Activated naive CD8-positive, alpha-beta T cell treated with anti-CD3 and anti-CD28 coated beads, Interleukin-2, amount 10 ng/mL, durations not matched to agents 7 days and 5 days (primary cell): ENCODE measurements around the gene ZSWIM3. TPM values are rescaled to one million over a fixed set of nuclear protein-coding genes. Genes with fewer than 3 reads are reported as not detected.
"Not testable (repeated sequence)": the region's sequence is repeated elsewhere in the genome, so short reads cannot be mapped to it uniquely, and the experiment has no call there.

Source experiments
- ATAC-seq: fragments of 150-1000 bp; cut with Tn5 transposase; one replicate; pipeline ENCODE4 v1.10.0; 2021; ENCODE audit warnings: low read depth, moderate library complexity
- POLR2A ChIA-PET: fragments of 350-600 bp; sonication (Branson Sonifier 250); formaldehyde crosslinking; loops from one replicate; lab custom pipeline; 2021; ENCODE audit warnings: antibody characterized with exemption; lab: Charles Lee
- DNase-seq: peaks from one replicate; pipeline ENCODE4 v3.0.0; 2021
- H3K27ac Mint-ChIP-seq: one replicate; pipeline ENCODE4 v1.8.0; 2022; ENCODE audit warnings: mild to moderate bottlenecking, mixed read lengths
- H3K27me3 Mint-ChIP-seq: one replicate; pipeline ENCODE4 v1.8.0; 2022; ENCODE audit warnings: mild to moderate bottlenecking, moderate library complexity, mixed read lengths
- H3K36me3 Mint-ChIP-seq: one replicate; pipeline ENCODE4 v1.8.0; 2021; ENCODE audit warnings: mild to moderate bottlenecking, mixed read lengths
- H3K4me1 Mint-ChIP-seq: one replicate; pipeline ENCODE4 v1.8.0; 2021; ENCODE audit warnings: mixed read lengths
- H3K4me3 Mint-ChIP-seq: one replicate; pipeline ENCODE4 v1.8.0; 2022; ENCODE audit warnings: mild to moderate bottlenecking, moderate library complexity, mixed read lengths
- H3K9me3 Mint-ChIP-seq: one replicate; pipeline ENCODE4 v1.8.0; 2021; ENCODE audit warnings: mixed read lengths
- total RNA-seq, 2 experiments: library from RNA; stranded (reverse); gene quantifications; one replicate each; pipeline ENCODE4 v1.2.3, GENCODE V29; 2021

The ZSWIM3 gene
- total RNA-seq, 2 experiments from 2014 or later, result 5.3 to 5.7 TPM

DNA sequence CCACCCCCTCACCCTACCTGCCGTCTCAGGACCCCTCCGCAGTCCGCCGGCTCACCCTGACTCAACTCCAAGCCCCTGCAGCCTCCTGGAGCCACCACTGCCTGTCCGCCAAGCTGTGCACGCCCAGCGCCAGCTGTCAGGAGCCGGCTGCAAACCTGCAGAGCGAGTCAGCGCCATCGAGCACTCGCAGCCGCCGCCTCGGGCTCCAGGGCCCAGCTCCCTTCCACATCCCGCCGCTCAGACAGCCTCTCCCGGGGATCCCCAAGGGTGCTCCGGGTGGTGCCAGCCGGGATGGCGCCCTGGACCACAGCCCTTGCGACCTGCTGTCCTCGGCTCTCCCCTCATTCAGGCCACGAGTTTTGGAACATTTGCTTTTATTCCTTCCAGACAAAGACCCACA is 34.6 kb upstream of the ZSWIM3 start:
- DNase-seq (peak; percentile 42), ATAC-seq (no peak)
- Mint-ChIP-seq H3K27ac (no peak overlapping the region), H3K36me3 (peaks cover 8% of the 10 kb centered on the region), H3K27me3 (peaks cover 31% of the 10 kb centered on the region), H3K4me3 (peak overlapping the region; percentile 30), H3K4me1 (peaks cover 21% of the 10 kb centered on the region), H3K9me3 (no peaks in the 10 kb centered on the region)
- POLR2A ChIA-PET, result interaction anchor here (1.2 to 1.9 kb wide), 3 partner anchors 10 to 34 kb away, joined by 6 to 7 read pairs (median 6); partner anchors contain the start of genes ACOT8, SNX21, UBE2C and ZSWIM3

DNA sequence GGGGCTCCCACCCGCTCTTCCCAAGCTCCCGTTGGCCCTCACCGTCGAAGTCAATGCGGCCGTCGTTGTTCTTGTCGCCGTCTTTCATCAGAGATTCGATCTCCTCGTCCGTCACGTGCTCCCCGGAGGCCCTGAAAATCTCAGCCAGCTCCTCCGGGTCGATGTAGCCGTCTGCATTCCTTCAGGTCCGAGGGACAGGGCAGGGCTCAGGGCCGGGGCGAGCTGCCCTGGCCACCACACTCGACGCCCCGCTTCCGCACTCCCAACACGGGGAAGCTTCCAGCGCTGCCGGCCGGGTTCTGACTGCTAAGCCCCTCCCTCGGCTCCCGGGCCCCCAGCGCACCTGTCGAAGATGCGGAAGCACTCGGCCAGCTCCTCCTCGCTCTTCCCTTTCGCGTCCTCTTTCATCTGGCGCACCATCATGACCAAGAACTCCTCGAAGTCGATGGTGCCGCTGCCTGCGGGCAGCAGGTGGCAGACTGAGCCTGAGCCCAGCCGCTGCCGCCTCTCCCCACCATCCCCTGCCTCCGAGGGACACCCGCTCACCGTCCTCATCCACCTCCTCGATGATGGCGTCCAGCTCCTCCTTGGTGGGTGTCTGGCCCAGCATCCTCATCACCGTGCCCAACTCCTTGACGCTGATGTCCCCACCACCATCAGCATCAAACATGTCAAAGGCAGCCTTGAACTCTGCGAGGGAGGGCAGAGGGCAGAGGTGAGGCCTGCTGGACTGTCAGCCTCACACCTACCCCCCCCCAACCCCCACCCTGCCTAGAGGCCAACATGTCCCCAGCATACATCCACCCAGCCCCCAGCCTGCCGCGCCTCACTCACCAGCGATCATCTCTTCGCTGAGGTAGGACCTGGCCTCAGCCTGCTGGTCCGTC is 33.2 kb upstream of the ZSWIM3 start:
- Mint-ChIP-seq H3K9me3 (no peaks in the 10 kb centered on the region), H3K27me3 (peaks cover 36% of the 10 kb centered on the region), H3K36me3 (peaks cover 3% of the 10 kb centered on the region), H3K4me1 (peaks cover 21% of the 10 kb centered on the region), H3K4me3 (peak overlapping the region; percentile 80), H3K27ac (peak overlapping the region; percentile 64)
- POLR2A ChIA-PET, result interaction anchor here (0.6 to 1.8 kb wide), 4 partner anchors 9 to 301 kb away, joined by 4 to 15 read pairs (median 6); partner anchors contain the start of genes PCIF1, SNX21 and UBE2C
- ATAC-seq (peak; percentile 78), DNase-seq (peak; percentile 60)

DNA sequence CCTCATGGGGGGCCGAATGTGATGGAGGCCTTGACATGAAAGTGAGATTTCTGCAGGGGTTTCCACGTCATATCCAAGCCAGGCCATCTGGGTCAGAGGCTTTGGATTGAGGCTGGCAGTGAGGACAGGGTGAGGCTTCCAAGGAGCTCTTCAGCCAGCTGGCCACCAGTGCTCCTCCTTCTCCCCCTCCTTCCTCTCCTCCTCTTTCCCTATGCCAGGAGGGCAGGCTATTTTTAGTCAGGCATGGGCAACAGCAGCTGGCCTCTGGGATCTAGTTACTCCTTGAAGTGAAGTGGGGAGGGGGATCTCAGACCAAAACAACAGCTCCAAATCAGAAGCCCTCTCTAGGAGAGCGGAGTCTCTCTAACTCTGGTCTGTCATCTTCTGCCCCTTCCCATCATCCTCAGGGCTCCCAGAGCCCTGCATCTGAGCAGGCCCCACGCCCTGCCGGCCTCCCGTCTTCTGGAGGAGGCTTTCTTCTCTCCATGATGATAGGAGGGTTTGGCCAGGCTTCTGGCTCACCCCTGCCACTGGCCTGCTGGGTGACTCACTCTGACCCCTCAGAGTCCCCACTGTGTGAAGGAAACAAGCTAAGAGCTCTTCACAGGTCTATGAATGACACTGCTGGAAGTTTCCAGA is 30.9 kb upstream of the ZSWIM3 start:
- ATAC-seq, result no peak
- Mint-ChIP-seq H3K4me1 (peaks cover 19% of the 10 kb centered on the region), H3K4me3 (no peak overlapping the region), H3K27me3 (peaks cover 38% of the 10 kb centered on the region), H3K36me3 (peaks cover 3% of the 10 kb centered on the region), H3K27ac (no peak overlapping the region), H3K9me3 (no peaks in the 10 kb centered on the region)
- no peak for DNase-seq
- POLR2A ChIA-PET, result interaction anchor here (0.6 to 1.6 kb wide), 2 partner anchors 26 to 30 kb away, joined by 3 read pairs; no protein-coding TSS in a partner anchor

DNA sequence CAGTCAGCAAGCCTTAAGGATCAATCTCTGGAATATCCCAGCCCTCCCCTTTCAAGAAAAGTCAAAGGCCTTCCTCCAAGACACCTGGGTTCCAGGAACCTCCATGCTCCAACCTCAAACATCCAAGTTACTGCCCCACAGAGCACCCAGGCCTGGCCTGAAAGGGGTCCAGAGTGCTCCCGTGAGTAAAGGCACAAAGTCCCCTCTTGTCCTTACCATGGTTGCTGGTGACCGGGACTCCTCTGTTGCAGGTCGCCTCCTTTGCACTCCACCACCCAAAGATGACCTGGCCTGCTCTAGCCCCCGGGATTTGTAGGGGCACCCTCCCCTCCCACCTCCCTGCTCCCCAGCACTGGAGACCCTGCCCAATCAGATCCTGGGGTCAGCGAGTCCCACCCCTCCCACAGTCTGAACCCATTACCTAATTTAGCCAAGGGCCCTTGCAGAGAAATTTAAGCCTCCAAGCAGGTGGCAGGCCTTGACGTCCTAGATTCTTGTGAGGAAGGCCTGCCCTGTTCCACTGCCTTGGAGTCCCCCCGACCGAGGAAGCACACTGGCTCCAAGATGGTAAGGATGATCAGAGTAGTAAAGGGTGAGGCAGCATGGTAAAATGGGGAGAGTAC is 30.3 kb upstream of the ZSWIM3 start, which contains the start of gene TNNC2:
Gene TNNC2, minus strand, starts transcription at position 283 of the 623 bp plus-strand sequence. Its CDS starts 64 bp downstream, at position 219.
- H3K9me3 Mint-ChIP-seq, result no peaks in the 10 kb centered on the region
- H3K36me3 Mint-ChIP-seq, result peaks cover 2% of the 10 kb centered on the region
- peaks cover 39% of the 10 kb centered on the region for H3K27me3 Mint-ChIP-seq
- H3K4me3 Mint-ChIP-seq, result no peak within 1 kb of the TSS
- peaks cover 19% of the 10 kb centered on the region for H3K4me1 Mint-ChIP-seq
- POLR2A ChIA-PET, result interaction anchor here (0.6 kb wide), 1 partner anchor 535 kb away, joined by 3 read pairs; no protein-coding TSS in a partner anchor
- ATAC-seq (no peak), DNase-seq (no peak)
- no peak within 1 kb of the TSS for H3K27ac Mint-ChIP-seq

DNA sequence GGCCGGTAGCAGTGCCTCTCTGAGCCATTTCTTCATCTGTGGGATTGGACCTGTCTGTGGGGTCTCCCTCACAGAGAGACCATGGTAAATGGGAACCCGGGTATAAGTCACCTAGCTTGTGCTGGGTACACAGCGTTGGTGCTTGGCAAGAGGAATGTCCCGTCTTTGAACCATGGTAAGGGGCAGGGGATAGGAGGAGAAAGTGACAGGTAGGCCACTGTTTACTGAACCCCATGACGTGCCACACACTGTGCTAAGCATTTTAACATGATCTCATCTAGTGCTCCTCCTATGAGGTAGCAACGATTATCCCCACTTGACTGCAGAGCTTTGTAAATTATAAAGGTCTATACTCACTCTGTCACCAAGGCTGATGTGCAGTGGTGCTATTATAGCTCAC is 29.7 kb upstream of the ZSWIM3 start:
- H3K4me3 Mint-ChIP-seq, result no peak overlapping the region
- POLR2A ChIA-PET, result interaction anchor here (0.6 to 1.1 kb wide), 3 partner anchors 10 to 535 kb away, joined by 3 to 4 read pairs (median 3); no protein-coding TSS in a partner anchor

DNA sequence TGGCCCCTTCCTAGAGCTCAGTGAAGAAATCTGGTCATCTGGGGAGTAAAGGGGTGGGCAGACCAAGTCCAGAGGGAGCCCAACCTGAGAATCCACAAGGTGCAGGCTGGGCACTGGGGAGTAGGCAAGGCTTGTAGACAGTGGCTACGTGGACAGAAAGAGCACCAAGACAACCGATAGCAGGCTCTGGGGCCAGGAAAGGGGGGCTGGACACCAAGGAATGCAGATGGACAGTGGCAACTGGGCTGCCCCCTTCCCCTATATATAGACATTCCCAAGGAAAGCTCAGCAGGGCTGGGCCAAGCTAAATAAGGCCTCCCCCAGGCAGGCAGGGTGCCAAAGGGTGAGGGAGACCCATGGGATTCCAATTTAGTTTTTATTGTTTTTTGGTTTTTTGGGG is 28.8 kb upstream of the ZSWIM3 start:
- DNase-seq, result no peak
- Mint-ChIP-seq H3K36me3 (peaks cover 2% of the 10 kb centered on the region), H3K27me3 (peaks cover 25% of the 10 kb centered on the region), H3K9me3 (no peaks in the 10 kb centered on the region), H3K4me1 (peaks cover 21% of the 10 kb centered on the region), H3K4me3 (no peak overlapping the region), H3K27ac (no peak overlapping the region)
- POLR2A ChIA-PET, result interaction anchor here (0.9 to 1.1 kb wide), 2 partner anchors 10 to 46 kb away, joined by 3 to 4 read pairs; no protein-coding TSS in a partner anchor
- ATAC-seq, result no peak

More for the DNA sequence above, 29.7 kb upstream of the ZSWIM3 start:
- Mint-ChIP-seq H3K27ac (no peak overlapping the region), H3K4me1 (peaks cover 17% of the 10 kb centered on the region), H3K36me3 (peaks cover 2% of the 10 kb centered on the region), H3K9me3 (no peaks in the 10 kb centered on the region), H3K27me3 (peaks cover 34% of the 10 kb centered on the region)
- no peak for DNase-seq
- no peak for ATAC-seq

DNA sequence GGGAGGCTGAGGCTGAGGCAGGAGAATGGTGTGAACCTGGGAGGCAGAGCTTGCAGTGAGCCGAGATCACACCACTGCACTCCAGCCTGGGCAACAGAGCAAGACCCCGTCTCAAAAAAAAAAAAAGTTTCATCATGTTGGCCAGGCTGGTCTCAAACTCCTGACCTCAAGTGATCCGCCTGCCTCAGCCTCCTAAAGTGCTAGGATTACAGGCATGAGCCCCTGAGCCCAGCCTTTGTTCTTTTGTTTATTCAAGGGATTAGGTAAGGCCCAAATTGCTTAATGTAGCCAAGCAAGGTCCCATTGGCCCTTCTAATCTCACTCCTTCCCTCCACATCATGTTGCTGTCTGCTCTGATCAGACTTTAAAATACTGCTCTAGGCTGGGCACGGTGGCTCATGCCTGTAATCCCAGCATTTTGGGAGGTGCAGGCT is 27.7 kb upstream of the ZSWIM3 start:
- H3K9me3 Mint-ChIP-seq, DNase-seq, H3K27ac Mint-ChIP-seq, ATAC-seq, H3K4me3 Mint-ChIP-seq, POLR2A ChIA-PET, H3K36me3 Mint-ChIP-seq, H3K4me1 Mint-ChIP-seq: not testable (repeated sequence)
- peaks cover 15% of the 10 kb centered on the region for H3K27me3 Mint-ChIP-seq

DNA sequence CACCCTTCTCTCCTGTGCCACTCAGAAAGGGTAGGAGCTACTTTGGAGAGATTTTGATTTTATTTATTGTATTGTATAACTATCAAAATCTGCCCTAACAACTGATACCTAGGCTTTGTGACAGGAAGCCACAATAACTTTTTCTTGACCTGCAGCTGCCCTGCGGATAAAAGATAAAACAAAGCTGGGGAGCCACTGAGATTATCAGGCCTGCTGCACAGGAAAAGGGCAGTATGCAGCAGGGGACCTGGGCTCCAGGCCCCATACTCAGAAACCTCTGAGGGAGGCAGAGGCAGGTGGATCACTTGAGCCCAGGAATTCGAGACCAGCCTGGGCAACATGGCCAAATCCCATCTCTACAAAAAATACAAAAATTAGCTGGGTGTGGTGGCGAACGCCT is 24.8 kb upstream of the ZSWIM3 start:
- Mint-ChIP-seq H3K4me3 (peak overlapping the region; percentile 80), H3K9me3 (no peaks in the 10 kb centered on the region), H3K27ac (no peak overlapping the region), H3K27me3 (peaks cover 11% of the 10 kb centered on the region), H3K36me3 (no peaks in the 10 kb centered on the region), H3K4me1 (peaks cover 8% of the 10 kb centered on the region)
- no peak for DNase-seq
- POLR2A ChIA-PET, result interaction anchor here (0.6 to 2.1 kb wide), 6 partner anchors 10 to 52 kb away, joined by 3 to 6 read pairs (median 3); partner anchors contain the start of gene ACOT8
- no peak for ATAC-seq

DNA sequence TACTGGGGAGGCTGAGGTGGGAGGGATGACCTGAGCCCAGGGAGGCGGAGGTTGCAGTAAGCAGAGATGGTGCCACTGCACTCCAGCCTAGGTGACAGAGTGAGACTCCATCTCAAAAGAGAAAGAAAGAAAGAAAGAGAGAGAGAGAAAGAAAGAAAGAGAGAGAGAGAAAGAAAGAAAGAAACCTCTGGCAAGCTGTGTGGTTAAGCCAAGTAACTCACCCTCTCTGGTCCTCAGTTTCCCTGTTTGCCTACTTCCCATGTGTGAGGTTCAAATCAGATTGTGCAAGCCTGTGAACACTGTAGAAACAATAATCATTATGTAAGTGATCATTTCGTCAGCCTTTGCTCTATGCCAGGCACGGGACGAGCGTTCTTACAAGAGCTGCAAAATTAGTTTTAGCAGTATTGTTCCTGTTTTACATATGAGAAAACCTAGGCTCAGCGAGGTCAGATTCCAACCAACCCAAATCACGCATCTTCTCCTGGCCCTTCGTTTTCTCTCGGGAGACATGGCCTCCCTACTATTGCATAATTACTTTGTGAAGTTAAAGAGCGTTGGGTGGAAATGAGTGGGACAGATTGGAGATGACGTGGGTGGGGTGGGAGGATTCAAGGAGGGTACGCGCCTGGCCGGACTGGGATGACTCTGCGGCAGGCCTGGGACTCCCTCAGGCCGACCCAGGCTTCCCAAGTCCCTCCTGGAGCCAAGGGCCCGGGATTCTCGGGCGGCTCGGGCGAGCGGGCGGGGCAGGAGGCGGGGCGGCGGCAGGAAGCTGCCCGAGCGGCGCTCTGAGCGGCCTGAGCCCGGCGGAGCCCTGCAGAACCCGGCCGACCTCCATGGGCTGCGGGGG is 24.2 kb upstream of the ZSWIM3 start, which contains the start of gene SNX21:
Gene SNX21, plus strand, starts transcription at position 770 of the 853 bp plus-strand sequence. CDS start 121 bp downstream, outside the sequence.
- no peaks in the 10 kb centered on the region for H3K36me3 Mint-ChIP-seq
- peak within 1 kb of the TSS; percentile 67 for H3K27ac Mint-ChIP-seq
- H3K4me1 Mint-ChIP-seq, result peaks cover 8% of the 10 kb centered on the region
- POLR2A ChIA-PET, result interaction anchor here (0.6 to 2.1 kb wide), 12 partner anchors 9 to 100 kb away, joined by 3 to 7 read pairs (median 4); partner anchors contain the start of genes ACOT8, UBE2C and ZSWIM3
- peak within 1 kb of the TSS; percentile 80 for H3K4me3 Mint-ChIP-seq
- peak; percentile 82 for ATAC-seq
- H3K9me3 Mint-ChIP-seq, result no peaks in the 10 kb centered on the region
- H3K27me3 Mint-ChIP-seq, result peaks cover 8% of the 10 kb centered on the region
- peak; percentile 67 for DNase-seq

DNA sequence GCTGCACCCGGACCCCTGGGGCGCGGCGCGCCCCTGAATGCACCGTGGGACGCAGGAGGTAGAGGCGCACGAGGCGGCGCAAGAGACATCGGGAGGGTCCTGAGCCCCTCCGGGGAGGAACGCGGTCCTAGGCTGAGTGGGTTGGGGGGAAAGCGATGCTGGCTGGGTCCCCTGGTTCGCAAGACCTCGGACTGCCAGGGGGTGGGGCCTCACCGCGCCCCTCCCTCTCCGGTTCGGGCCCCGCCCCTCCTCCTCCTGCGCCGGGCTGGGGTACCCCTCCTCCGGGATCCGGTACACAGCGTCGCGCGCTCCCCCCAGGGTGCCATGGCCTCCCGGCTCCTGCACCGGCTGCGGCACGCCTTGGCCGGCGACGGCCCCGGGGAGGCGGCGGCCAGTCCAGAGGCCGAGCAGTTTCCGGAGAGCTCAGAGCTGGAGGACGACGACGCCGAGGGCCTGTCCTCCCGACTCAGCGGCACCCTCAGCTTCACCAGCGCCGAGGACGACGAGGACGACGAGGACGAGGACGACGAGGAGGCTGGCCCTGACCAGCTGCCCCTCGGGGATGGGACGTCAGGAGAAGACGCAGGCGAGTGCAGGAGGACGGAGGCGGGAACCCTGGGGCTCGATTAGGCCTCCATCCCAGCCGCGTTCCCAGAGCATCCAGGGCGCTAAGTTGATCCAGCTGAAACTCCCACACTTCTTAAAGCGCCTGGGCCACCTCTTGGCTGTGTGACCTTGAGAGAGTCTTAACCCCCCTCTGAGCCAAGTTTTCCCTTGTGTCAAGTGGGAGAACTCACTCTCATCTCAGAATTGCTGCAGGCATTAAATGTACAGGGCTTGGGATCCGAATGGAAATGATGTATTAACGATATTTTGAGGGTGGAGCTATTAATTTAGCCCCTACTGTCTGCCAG is 23.3 kb upstream of the ZSWIM3 start:
- POLR2A ChIA-PET, result interaction anchor here (0.5 to 2.1 kb wide), 11 partner anchors 8 to 124 kb away, joined by 3 to 7 read pairs (median 4); partner anchors contain the start of genes ACOT8, PCIF1, UBE2C and ZSWIM3
- no peak overlapping the region for H3K27ac Mint-ChIP-seq
- peak; percentile 69 for ATAC-seq

DNA sequence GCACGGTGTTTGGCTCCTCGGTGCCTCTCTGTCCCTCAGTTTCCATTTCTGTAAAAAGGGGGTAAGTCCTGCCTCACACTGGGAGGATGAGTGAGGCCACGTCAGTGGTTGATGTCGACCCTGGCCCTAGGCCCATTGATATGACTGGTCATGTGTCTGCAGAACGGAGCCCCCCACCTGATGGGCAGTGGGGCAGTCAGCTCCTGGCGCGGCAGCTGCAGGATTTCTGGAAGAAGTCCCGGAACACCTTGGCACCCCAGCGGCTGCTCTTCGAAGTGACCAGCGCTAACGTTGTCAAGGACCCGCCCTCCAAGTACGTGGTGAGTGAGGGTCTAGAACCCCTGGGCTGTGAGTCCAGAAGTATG is 22.6 kb upstream of the ZSWIM3 start:
- H3K4me3 Mint-ChIP-seq, result peak overlapping the region; percentile 80
- POLR2A ChIA-PET, result interaction anchor here (0.9 to 2.1 kb wide), 4 partner anchors 12 to 100 kb away, joined by 3 to 7 read pairs (median 5); partner anchors contain the start of genes ACOT8, PCIF1 and ZSWIM3
- H3K36me3 Mint-ChIP-seq, result no peaks in the 10 kb centered on the region
- ATAC-seq, result no peak
- H3K9me3 Mint-ChIP-seq, result no peaks in the 10 kb centered on the region
- no peak overlapping the region for H3K27ac Mint-ChIP-seq
- no peak for DNase-seq
- peaks cover 5% of the 10 kb centered on the region for H3K27me3 Mint-ChIP-seq
- peaks cover 8% of the 10 kb centered on the region for H3K4me1 Mint-ChIP-seq

More for the DNA sequence above, 23.3 kb upstream of the ZSWIM3 start:
- Mint-ChIP-seq H3K27me3 (peaks cover 5% of the 10 kb centered on the region), H3K9me3 (no peaks in the 10 kb centered on the region), H3K4me1 (peaks cover 8% of the 10 kb centered on the region), H3K36me3 (no peaks in the 10 kb centered on the region), H3K4me3 (peak overlapping the region; percentile 80)
- DNase-seq, result peak; percentile 71
